Glomerular visceral epithelial cell (primary cell): ENCODE data around the gene RAB37.

Experiments used
- DNase-seq: peaks from one replicate; pipeline ENCODE4 v3.0.0-alpha.2; 2016; ENCODE audit errors: extremely low spot score

The RAB37 gene

GRCh38 chr17:74728033-74728701 lies 8.9 kb upstream of the RAB37 start:
- DNase-seq: no peak

- no peak for DNase-seq
Measured at GRCh38 chr17:74728702-74729075, 8.4 kb upstream of the RAB37 start.

GRCh38 chr17:74729368-74729767 lies 7.7 kb upstream of the RAB37 start:
- DNase-seq: no peak

- no peak for DNase-seq
Measured at GRCh38 chr17:74729866-74730265, 7.2 kb upstream of the RAB37 start.

- DNase-seq: peak; percentile 66
Measured at GRCh38 chr17:74730491-74731346, 6.3 kb upstream of the RAB37 start.

GRCh38 chr17:74731347-74731605 lies 5.8 kb upstream of the RAB37 start:
- no peak for DNase-seq

- DNase-seq: no peak
Measured at GRCh38 chr17:74732042-74732867, 4.8 kb upstream of the RAB37 start.

- no peak for DNase-seq
Measured at GRCh38 chr17:74733365-74734122, 3.5 kb upstream of the RAB37 start.

GRCh38 chr17:74734256-74734655 lies 2.8 kb upstream of the RAB37 start:
- no peak for DNase-seq

- no peak for DNase-seq
Measured at GRCh38 chr17:74737299-74738050, 419 bp downstream of the RAB37 start.

- DNase-seq: no peak
Measured at GRCh38 chr17:74738051-74738996, 1.3 kb downstream of the RAB37 start.

GRCh38 chr17:74739227-74739831 lies 2.3 kb downstream of the RAB37 start:
- no peak for DNase-seq

GRCh38 chr17:74740173-74740572 lies 3.1 kb downstream of the RAB37 start:
- DNase-seq: no peak

- DNase-seq: no peak
Measured at GRCh38 chr17:74740641-74741387, 3.8 kb downstream of the RAB37 start.

GRCh38 chr17:74742153-74742515 lies 5.1 kb downstream of the RAB37 start:
- no peak for DNase-seq

- DNase-seq: no peak
Measured at GRCh38 chr17:74742978-74743545, 6.0 kb downstream of the RAB37 start.

GRCh38 chr17:74743755-74744154 lies 6.7 kb downstream of the RAB37 start:
- no peak for DNase-seq

- DNase-seq: no peak
Measured at GRCh38 chr17:74744349-74744713, 7.3 kb downstream of the RAB37 start.
